Gastroesophageal sphincter (tissue), 4 donors: ENCODE data around the gene RBFOX2. TPM values are rescaled to one million over a fixed set of nuclear protein-coding genes. Genes with fewer than 3 reads are reported as not detected.

Experiments
- ATAC-seq: fragments of 150-250 bp; one replicate; pipeline ENCODE4 v1.9.1; 2016; ENCODE audit warnings: mild to moderate bottlenecking, moderate library complexity
- H3K27ac ChIP-seq, 4 donors: fragments of 200-600 bp; sonication (generic) in 3 of 4; 1 replicate in 3 of 4; 2 replicates in 1 of 4; pipeline ENCODE4 v1.5.1; 2016 to 2019
- H3K27me3 ChIP-seq: fragments of 200-600 bp; sonication (generic); one replicate; pipeline ENCODE4 v1.5.1; 2019
- H3K36me3 ChIP-seq, 2 donors: fragments of 200-600 bp; sonication (generic); one replicate each; pipeline ENCODE4 v1.5.1; 2019; ENCODE audit warnings: control low read depth in 1 of 2
- H3K4me1 ChIP-seq, 3 donors: fragments of 200-600 bp; sonication (generic); 1 replicate in 2 of 3; 2 replicates in 1 of 3; pipeline ENCODE4 v1.5.1; 2016 to 2019; ENCODE audit warnings: control low read depth in 2 of 3
- H3K4me3 ChIP-seq, 2 donors: fragments of 200-600 bp; sonication (generic); one replicate each; pipeline ENCODE4 v1.5.1; 2019; ENCODE audit warnings: mild to moderate bottlenecking in 1 of 2, moderate library complexity in 1 of 2
- H3K9me3 ChIP-seq, 3 donors: fragments of 200-600 bp; sonication (generic); one replicate each; pipeline ENCODE4 v1.5.1; 2017 to 2019; ENCODE audit warnings: control low read depth in 2 of 3
- EP300 ChIP-seq: sonication (generic); formaldehyde crosslinking; IDR thresholded peaks from one replicate; pipeline ENCODE4 v1.6.1; 2017; ENCODE audit warnings: antibody characterized with exemption, mild to moderate bottlenecking
- POLR2A ChIP-seq, 2 donors: fragments of 450-650 bp; IDR thresholded peaks; one replicate each; pipeline ENCODE4 v1.6.1; 2017; ENCODE audit warnings: antibody characterized with exemption in 2 of 2, mild to moderate bottlenecking in 2 of 2, moderate library complexity in 1 of 2
- POLR2AphosphoS5 ChIP-seq: sonication (generic); formaldehyde crosslinking; IDR thresholded peaks from one replicate; pipeline ENCODE4 v1.6.1; 2017; ENCODE audit warnings: antibody characterized with exemption
- WGBS, 2 donors: methylation state at CpG; one replicate each; pipeline ENCODE4 v1.1.5; 2018; ENCODE audit warnings: low coverage in 1 of 2; 5-methylcytosine and 5-hydroxymethylcytosine counted together
- total RNA-seq, 4 donors: library from RNA; depleted of rRNA; stranded (reverse); fragments of >200 nt; gene quantifications; one replicate each; pipeline ENCODE4 v1.1.0, GENCODE V29; 2016
- TF ChIP-seq, protein P1 (sequence below), 4 experiments: fragments of 200-600 bp in 2 of 4; fragments of 450-650 bp in 2 of 4; sonication (generic) in 1 of 4; IDR thresholded peaks; one replicate each; pipeline ENCODE4 v1.5.1; 2017 to 2019; ENCODE audit warnings: antibody characterized with exemption in 4 of 4, mild to moderate bottlenecking in 2 of 4, moderate library complexity in 2 of 4

Gene RBFOX2
- total RNA-seq, 4 donors from 2014 or later = 120 to 197 (median 169) TPM

DNA sequence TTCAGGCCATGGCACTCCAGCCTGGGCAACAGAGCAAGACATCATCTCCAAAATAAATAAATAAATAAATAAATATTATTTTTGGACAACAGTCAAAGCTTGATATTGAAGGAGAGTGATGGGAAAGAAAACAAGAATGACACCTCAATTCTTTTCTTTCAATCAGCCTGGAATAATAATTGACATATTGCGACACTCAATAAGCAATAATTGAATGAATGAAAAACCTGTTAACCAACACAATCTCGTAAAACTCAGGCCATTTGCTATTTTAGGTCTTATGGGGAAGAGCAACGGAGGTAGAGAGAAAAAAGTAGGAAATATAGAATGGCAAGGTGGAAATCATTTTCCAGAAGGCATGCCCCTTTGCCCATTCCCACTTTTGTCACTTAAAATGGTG lies 10.5 kb upstream of the RBFOX2 start:
- H3K4me3 ChIP-seq = no peak overlapping the region
- no peaks in the 10 kb centered on the region for H3K36me3 ChIP-seq
- ATAC-seq = no peak
- TF ChIP-seq EP300 (no peak), POLR2AphosphoS5 (no peak), POLR2A (IDR thresholded peaks at IDR 0.05) (no peak)
- TF ChIP-seq, protein P1, sequence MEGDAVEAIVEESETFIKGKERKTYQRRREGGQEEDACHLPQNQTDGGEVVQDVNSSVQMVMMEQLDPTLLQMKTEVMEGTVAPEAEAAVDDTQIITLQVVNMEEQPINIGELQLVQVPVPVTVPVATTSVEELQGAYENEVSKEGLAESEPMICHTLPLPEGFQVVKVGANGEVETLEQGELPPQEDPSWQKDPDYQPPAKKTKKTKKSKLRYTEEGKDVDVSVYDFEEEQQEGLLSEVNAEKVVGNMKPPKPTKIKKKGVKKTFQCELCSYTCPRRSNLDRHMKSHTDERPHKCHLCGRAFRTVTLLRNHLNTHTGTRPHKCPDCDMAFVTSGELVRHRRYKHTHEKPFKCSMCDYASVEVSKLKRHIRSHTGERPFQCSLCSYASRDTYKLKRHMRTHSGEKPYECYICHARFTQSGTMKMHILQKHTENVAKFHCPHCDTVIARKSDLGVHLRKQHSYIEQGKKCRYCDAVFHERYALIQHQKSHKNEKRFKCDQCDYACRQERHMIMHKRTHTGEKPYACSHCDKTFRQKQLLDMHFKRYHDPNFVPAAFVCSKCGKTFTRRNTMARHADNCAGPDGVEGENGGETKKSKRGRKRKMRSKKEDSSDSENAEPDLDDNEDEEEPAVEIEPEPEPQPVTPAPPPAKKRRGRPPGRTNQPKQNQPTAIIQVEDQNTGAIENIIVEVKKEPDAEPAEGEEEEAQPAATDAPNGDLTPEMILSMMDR (IDR thresholded peaks at IDR 0.05) = no peak
- WGBS, 2 donors = 84 to 92% methylated on average over 3 of the region's 3 CpGs
- no peaks in the 10 kb centered on the region for H3K9me3 ChIP-seq
- no peak overlapping the region for H3K27ac ChIP-seq
- H3K4me1 ChIP-seq = no peaks in the 10 kb centered on the region
- no peaks in the 10 kb centered on the region for H3K27me3 ChIP-seq

DNA sequence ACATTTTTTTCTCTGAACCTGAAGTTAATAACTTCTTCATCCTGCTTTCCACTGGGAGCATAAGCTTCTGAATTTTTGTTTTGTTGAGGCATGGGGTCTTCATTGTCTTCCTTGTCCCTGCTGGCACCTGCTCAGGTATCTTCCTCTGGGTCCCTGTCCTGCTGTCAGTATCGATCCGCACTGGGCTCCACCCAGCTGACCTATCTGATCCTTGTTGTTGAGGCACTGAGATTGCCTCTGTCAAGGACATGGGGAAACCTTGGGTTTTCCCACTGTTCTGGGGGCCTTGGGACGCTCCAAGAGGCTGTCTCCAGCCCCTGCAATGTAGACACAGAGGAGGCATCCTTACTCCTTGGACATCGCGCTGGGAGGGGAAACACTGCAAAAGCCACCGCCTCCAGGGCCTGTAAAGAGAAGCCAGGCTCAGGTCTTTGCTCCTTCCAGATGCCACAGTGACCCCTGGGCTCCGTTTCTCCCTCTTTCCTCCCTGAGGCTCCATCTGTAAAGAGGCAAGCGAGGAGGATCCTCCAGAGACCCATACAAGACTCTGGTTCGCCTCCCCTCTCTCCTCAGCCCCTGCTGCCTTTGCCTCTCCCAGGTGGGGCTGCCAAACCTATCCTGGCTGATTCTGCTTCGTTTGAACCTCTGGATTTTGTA lies 8.6 kb upstream of the RBFOX2 start:
- TF ChIP-seq, protein P1 (IDR thresholded peaks at IDR 0.05) = no peak
- TF ChIP-seq POLR2AphosphoS5 (no peak), EP300 (no peak), POLR2A (IDR thresholded peaks at IDR 0.05) (no peak)
- no peaks in the 10 kb centered on the region for H3K27me3 ChIP-seq
- H3K27ac ChIP-seq = no peak overlapping the region
- ATAC-seq = no peak
- H3K4me3 ChIP-seq = no peak overlapping the region
- no peaks in the 10 kb centered on the region for H3K36me3 ChIP-seq
- 67 to 100% methylated on average over 1 to 2 of the region's 10 CpGs for WGBS, 2 donors
- H3K9me3 ChIP-seq = no peaks in the 10 kb centered on the region
- H3K4me1 ChIP-seq = no peaks in the 10 kb centered on the region

DNA sequence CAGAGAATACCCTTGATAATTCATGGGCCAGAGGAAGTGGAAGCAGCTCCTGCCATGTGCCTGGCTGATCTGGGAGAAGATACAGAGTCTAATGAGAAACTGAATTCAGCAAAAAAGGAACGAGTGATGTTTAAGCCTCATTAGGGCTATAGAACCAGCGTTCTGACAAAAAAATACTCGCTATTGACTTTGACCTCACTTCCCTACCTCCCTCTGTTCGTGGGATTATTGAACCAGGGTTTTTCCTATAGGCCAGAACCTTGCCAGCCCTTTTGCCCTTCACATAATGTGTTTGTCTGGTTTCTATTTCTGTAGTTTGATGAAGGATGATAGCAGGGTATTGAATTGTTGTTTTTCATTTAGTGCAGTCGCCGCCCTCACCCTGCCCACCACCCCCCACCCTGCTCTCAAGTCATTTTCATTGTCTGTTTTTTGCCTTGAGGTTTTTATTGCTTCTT lies 7.6 kb upstream of the RBFOX2 start:
- H3K27me3 ChIP-seq = no peaks in the 10 kb centered on the region
- no peaks in the 10 kb centered on the region for H3K4me1 ChIP-seq
- no peaks in the 10 kb centered on the region for H3K36me3 ChIP-seq
- 62 to 71% methylated on average over 5 to 6 of the region's 6 CpGs for WGBS, 2 donors
- H3K9me3 ChIP-seq = no peaks in the 10 kb centered on the region
- no peak overlapping the region for H3K4me3 ChIP-seq
- no peak overlapping the region for H3K27ac ChIP-seq
- TF ChIP-seq EP300 = no peak
- TF ChIP-seq, protein P1 (IDR thresholded peaks at IDR 0.05) = no peak
- TF ChIP-seq POLR2A (IDR thresholded peaks at IDR 0.05) = no peak
- no peak for TF ChIP-seq POLR2AphosphoS5
- ATAC-seq = no peak

DNA sequence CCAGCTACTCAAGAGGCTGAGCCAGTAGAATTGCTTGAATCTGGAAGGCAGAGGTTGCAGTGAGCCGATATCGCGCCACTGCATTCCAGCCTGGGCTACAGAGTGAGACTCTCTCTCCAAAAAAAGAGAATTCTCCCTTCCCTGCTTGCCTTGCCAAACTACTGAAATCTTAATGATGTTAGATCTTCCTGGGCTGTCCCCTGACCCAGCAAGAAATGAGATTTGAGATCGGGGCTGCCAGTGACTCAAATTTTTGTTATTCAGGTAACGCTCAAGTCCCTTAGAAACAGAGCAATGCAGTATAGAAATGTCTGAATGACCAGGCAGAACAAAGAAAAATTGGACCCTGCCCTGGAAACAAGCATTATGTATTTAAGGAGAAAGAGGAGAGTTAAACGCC lies 4.0 kb upstream of the RBFOX2 start:
- H3K9me3 ChIP-seq = no peaks in the 10 kb centered on the region
- H3K36me3 ChIP-seq = no peaks in the 10 kb centered on the region
- peaks cover 0 to 9% (median 0%) of the 10 kb centered on the region in 3 donors for H3K4me1 ChIP-seq
- no peak overlapping the region for H3K4me3 ChIP-seq
- TF ChIP-seq EP300 (no peak), POLR2AphosphoS5 (no peak), POLR2A (IDR thresholded peaks at IDR 0.05) (no peak)
- TF ChIP-seq, protein P1 (IDR thresholded peaks at IDR 0.05) = no peak
- ATAC-seq = no peak
- 94% methylated on average over 5 to 6 of the region's 6 CpGs for WGBS, 2 donors
- H3K27me3 ChIP-seq = no peaks in the 10 kb centered on the region
- H3K27ac ChIP-seq = no peak overlapping the region

DNA sequence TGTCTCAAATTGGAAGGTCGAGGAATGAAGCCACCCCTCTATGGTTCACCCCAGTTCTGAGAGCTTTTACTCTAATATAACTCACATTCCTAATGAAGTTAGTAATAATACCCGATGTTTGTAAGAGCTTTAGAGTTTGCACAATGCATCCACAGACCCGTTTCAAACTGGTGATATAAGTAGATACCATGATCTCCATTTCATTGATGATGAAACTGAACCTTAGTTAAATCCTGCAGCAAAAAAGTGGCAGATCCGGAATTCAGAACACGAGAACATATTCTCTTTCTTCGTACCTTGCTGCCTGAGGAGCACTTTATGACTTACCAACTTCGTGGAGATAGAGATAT lies 757 bp upstream of the RBFOX2 start:
- H3K27ac ChIP-seq = peak overlapping the region; percentile 55 to 99 (median 96)
- no peaks in the 10 kb centered on the region for H3K36me3 ChIP-seq
- no peak for ATAC-seq
- H3K9me3 ChIP-seq = no peaks in the 10 kb centered on the region
- WGBS, 2 donors = 21 to 40% methylated on average over 7 of the region's 7 CpGs
- TF ChIP-seq EP300 = no peak
- no peak for TF ChIP-seq POLR2AphosphoS5
- no peak for TF ChIP-seq POLR2A (IDR thresholded peaks at IDR 0.05)
- TF ChIP-seq, protein P1 (IDR thresholded peaks at IDR 0.05) = no peak
- no peaks in the 10 kb centered on the region for H3K27me3 ChIP-seq
- H3K4me3 ChIP-seq = peak overlapping the region; percentile 85 to 93
- peaks cover 4 to 41% (median 11%) of the 10 kb centered on the region in 3 donors for H3K4me1 ChIP-seq
